HG02970 (cell line): Measurements from ENCODE around the gene NTN1.

Experiments used
- ATAC-seq: cut with Tn5 transposase; IDR thresholded peaks from one replicate; pipeline ENCODE4 v1.9.1; 2021; ENCODE audit warnings: mild to moderate bottlenecking, moderate library complexity, moderate number of reproducible peaks; ENCODE audit not compliant: unreplicated experiment, low FRiP score

Gene NTN1

GRCh38 chr17:9004132-9004960 is 17.0 kb upstream of the NTN1 start:
- ATAC-seq, result no peak

- no peak for ATAC-seq
These were observed 16.4 kb upstream of the NTN1 start for GRCh38 chr17:9004961-9005285.

- ATAC-seq, result no peak
These were observed 15.0 kb upstream of the NTN1 start for GRCh38 chr17:9006175-9006767.

- ATAC-seq, result no peak
These were observed 14.1 kb upstream of the NTN1 start for GRCh38 chr17:9007052-9007714.

GRCh38 chr17:9009096-9009495 is 12.2 kb upstream of the NTN1 start:
- no peak for ATAC-seq

- ATAC-seq, result no peak
These were observed 11.6 kb upstream of the NTN1 start for GRCh38 chr17:9009737-9010136.

GRCh38 chr17:9011001-9011400 is 10.3 kb upstream of the NTN1 start:
- ATAC-seq, result no peak

- no peak for ATAC-seq
These were observed 4.3 kb upstream of the NTN1 start for GRCh38 chr17:9016941-9017552.

- no peak for ATAC-seq
These were observed 2.6 kb upstream of the NTN1 start for GRCh38 chr17:9018726-9019125.

GRCh38 chr17:9020096-9020823 is 1.1 kb upstream of the NTN1 start:
- no peak for ATAC-seq

- ATAC-seq, result no peak
These were observed 519 bp upstream of the NTN1 start for GRCh38 chr17:9020824-9021157.

GRCh38 chr17:9021992-9022572 is 772 bp downstream of the NTN1 start:
- no peak for ATAC-seq

- no peak for ATAC-seq
These were observed 1.5 kb downstream of the NTN1 start for GRCh38 chr17:9022573-9023391.

GRCh38 chr17:9023392-9024218 is 2.3 kb downstream of the NTN1 start:
- ATAC-seq, result no peak

- ATAC-seq, result no peak
These were observed 3.2 kb downstream of the NTN1 start for GRCh38 chr17:9024497-9024896.

GRCh38 chr17:9026741-9027140 is 5.4 kb downstream of the NTN1 start:
- no peak for ATAC-seq

GRCh38 chr17:9028202-9028987 is 7.1 kb downstream of the NTN1 start:
- no peak for ATAC-seq

GRCh38 chr17:9028988-9029570 is 7.8 kb downstream of the NTN1 start:
- no peak for ATAC-seq
